GM15510 (cell line): Measurements from ENCODE around the gene STK38.

Experiments used
- POLR2A ChIP-seq: IDR thresholded peaks from 3 replicates; pipeline ENCODE4 v1.6.1; 2011; ENCODE audit warnings: borderline replicate concordance; ENCODE audit not compliant: insufficient read length; ENCODE audit errors: extremely low read depth

Gene STK38

DNA sequence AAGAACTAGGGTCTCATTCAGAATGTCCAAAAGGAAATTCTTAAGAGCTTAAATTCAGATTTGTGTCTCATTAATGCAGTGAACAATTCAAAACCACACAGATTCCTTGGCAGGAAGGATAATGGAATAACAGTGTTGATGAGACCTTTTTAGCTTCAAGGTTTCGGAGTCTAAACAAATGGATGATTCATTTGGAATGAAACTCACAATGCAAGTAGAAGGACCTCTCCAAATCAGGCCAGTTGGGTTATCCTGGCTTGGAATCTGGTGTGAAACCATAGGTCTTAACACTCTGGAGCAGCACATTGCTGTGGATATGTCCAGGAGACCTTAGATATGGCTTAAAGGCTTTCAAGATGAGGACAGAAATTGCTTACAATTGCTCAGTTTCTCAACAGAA is 59.6 kb downstream of the STK38 start:
- no peak for TF ChIP-seq POLR2A

GRCh38 chr6:36484736-36485135 is 62.5 kb downstream of the STK38 start:
- no peak for TF ChIP-seq POLR2A

- no peak for TF ChIP-seq POLR2A
These were observed 68.0 kb downstream of the STK38 start for GRCh38 chr6:36479256-36479655.

GRCh38 chr6:36478051-36478526 is 69.2 kb downstream of the STK38 start:
- no peak for TF ChIP-seq POLR2A

GRCh38 chr6:36469946-36470345 is 77.3 kb downstream of the STK38 start:
- TF ChIP-seq POLR2A: no peak

DNA sequence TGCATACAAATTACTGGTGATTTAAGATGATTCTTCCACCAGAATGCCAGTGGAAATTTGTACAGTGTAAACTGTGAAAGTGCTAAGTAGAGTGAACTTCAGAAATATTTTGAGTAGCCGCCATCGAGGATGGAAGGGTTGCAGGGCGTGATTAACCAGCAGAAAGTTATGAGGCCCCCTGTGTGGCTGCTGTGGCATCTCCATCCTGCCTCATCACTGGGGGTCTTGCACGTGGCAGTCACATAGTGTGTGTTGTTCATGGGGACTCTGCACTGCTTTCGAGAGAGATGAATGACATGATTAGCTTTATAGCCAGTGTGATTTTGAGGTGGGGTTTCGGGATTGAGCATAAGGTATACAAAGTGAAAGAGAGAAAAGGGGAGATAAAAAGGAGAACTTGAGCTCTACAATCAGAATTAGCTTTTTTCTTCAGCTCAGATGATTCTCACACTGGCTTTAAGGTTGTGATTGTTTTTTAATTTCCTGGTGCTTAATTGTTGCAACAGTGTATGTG is 78.1 kb downstream of the STK38 start:
- no peak for TF ChIP-seq POLR2A

- no peak for TF ChIP-seq POLR2A
These were observed 79.7 kb downstream of the STK38 start for GRCh38 chr6:36467625-36468024.

DNA sequence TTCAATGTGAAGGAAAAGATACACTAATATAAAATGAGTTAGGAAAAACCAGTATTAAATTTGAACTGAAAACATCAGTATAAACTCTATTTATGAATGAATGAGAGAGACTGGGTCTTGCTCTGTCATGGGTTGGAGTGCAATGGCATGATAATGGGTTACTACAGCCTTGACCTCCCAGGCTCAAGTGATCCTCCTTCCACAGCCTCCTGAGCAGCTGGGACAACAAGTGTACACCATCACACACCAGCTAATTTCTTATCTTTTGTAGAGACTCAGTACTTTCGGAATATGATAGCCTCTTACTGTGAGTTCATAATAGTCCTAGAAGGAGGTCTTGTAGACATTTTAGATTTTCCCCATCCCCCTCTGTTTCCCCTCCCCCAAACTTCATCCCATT is 83.0 kb downstream of the STK38 start:
- TF ChIP-seq POLR2A: no peak

DNA sequence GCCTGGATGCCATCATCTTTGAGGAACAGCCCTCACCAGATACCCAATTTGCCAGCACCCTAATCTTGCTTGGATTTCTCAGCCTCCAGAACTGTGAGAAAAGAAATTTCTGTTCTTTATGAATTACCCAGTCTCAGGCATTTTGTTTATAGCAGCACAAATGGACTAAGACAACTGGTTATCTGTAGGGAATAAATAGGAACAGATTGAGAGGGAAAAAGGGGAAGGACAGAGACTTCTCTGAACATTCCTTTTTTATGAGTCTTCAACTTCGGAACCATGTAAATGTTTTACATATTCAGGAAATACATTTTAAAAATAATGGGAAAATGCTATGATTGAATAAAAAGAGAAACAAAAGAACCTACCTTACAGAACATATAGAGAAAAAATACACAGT is 83.6 kb downstream of the STK38 start:
- no peak for TF ChIP-seq POLR2A

DNA sequence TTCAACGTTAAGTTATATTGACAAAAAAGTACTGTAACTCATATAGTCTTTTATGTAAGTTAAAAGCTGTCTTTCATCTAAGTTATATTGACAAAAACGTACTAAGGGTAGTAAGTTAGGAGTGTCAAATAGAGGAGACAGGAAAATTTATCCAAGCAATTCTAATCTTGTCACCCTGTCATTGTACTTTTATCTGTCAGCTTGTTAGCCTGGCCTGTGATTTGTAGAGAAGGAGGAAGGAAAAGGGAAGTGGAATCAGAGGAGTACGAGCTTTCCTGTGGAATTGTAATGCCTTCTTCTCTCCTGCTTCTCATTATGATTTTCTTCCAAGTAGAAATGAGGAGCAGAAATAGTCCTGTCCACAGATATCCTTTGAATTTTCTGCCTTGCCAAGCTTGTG is 85.6 kb downstream of the STK38 start:
- no peak for TF ChIP-seq POLR2A

- TF ChIP-seq POLR2A: no peak
These were observed 86.4 kb downstream of the STK38 start for GRCh38 chr6:36460916-36461315.

DNA sequence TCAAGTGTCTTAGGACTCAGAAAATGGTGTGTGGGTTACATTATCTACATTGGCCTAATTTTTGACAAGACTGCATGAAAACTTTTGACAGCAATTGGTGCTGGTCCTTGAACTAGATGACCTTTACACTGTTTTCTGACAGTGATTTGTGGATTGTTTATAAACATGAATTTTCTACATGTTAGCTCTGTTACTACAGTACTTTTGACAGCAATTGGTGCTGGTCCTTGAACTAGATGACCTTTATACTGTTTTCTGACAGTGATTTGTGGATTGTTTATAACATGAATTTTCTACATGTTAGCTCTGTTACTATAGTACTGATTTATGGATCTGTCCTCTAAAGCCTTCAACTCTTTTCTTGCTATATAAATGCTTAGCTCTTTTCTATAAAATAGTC is 87.8 kb downstream of the STK38 start:
- no peak for TF ChIP-seq POLR2A

DNA sequence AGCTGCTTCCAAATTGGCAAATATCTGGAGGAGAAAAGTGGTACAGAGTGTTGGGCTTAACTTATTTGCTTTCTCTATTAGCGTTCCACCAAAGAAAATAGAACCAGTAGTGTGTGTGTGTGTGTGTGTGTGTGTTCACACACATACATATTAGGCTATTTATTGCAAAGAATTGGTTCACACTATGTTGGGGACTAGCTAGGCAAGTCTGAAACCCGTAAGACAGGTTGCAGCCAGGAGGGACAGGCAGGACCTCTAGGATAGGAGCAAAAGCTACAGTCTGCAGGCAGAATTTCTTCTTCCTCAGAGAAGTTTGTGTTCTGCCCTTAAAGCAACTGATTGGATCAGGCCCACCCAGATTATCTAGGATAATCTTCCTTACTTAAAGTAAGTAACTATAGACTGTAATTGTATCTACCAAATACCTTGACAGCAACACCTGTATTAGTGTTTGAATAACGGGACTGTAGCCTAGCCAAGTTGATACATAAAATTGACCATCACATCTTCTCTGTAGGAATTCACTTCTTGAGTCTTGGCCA is 91.7 kb downstream of the STK38 start:
- no peak for TF ChIP-seq POLR2A

- no peak for TF ChIP-seq POLR2A
These were observed 101.7 kb downstream of the STK38 start for GRCh38 chr6:36445621-36446020.

DNA sequence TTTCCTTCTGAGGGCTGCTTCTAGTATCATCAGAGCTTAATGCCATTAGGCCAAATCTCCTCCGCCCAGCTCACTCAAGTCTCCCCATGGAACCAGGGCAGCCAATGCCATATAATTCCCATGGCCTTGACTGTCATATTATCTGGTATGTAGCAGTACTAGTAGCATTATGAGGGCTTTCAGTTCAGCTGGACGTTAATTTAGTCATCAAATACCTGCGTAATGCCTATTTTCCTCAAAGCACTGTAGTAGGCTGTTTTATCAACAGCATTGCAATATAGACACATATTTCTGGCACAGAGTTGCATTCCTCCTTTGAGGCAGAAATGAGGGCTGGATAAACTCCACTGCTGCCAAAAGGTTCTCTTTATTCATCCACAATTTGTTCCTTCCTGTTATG is 102.8 kb downstream of the STK38 start:
- no peak for TF ChIP-seq POLR2A
